Measurements from ENCODE around the gene OR10V1.

The OR10V1 gene

DNA sequence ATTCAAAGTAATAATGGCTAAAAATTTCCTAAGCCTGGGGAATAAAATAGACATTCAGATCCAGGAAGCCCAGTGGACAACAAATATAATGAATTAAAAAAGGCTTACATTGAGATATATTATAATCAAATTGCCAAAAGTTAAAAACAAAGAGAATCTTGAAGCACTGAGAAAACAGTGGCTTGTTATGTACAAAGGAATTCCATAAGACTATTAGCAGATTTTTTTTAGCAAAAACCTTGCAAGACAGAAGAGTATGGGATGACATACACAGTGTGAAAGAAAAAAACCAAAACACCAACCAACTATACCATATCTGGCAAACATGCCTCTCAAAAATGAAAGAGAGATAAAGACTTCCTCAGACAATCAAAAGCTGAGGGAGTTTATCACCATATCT is 20.7 kb downstream of the OR10V1 start:
- ATAC-seq = no peak
- no peak for TF ChIP-seq GLIS3 (CRISPR knock-in tag; IDR thresholded peaks at IDR 0.05)
- no peak for TF ChIP-seq ZFP3 (CRISPR knock-in tag; IDR thresholded peaks at IDR 0.05)
- no peak for TF ChIP-seq TCF4 (CRISPR knock-in tag; IDR thresholded peaks at IDR 0.05; ENCODE audit: borderline replicate concordance)
- TF ChIP-seq, protein P1, sequence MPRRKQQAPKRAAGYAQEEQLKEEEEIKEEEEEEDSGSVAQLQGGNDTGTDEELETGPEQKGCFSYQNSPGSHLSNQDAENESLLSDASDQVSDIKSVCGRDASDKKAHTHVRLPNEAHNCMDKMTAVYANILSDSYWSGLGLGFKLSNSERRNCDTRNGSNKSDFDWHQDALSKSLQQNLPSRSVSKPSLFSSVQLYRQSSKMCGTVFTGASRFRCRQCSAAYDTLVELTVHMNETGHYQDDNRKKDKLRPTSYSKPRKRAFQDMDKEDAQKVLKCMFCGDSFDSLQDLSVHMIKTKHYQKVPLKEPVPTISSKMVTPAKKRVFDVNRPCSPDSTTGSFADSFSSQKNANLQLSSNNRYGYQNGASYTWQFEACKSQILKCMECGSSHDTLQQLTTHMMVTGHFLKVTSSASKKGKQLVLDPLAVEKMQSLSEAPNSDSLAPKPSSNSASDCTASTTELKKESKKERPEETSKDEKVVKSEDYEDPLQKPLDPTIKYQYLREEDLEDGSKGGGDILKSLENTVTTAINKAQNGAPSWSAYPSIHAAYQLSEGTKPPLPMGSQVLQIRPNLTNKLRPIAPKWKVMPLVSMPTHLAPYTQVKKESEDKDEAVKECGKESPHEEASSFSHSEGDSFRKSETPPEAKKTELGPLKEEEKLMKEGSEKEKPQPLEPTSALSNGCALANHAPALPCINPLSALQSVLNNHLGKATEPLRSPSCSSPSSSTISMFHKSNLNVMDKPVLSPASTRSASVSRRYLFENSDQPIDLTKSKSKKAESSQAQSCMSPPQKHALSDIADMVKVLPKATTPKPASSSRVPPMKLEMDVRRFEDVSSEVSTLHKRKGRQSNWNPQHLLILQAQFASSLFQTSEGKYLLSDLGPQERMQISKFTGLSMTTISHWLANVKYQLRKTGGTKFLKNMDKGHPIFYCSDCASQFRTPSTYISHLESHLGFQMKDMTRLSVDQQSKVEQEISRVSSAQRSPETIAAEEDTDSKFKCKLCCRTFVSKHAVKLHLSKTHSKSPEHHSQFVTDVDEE (CRISPR knock-in tag; IDR thresholded peaks at IDR 0.05) = no peak
- no peak for TF ChIP-seq TOX (CRISPR knock-in tag; IDR thresholded peaks at IDR 0.05; ENCODE audit: borderline replicate concordance)
- TF ChIP-seq ZFP30 (CRISPR knock-in tag; IDR thresholded peaks at IDR 0.05) = no peak
- TF ChIP-seq, protein P2, sequence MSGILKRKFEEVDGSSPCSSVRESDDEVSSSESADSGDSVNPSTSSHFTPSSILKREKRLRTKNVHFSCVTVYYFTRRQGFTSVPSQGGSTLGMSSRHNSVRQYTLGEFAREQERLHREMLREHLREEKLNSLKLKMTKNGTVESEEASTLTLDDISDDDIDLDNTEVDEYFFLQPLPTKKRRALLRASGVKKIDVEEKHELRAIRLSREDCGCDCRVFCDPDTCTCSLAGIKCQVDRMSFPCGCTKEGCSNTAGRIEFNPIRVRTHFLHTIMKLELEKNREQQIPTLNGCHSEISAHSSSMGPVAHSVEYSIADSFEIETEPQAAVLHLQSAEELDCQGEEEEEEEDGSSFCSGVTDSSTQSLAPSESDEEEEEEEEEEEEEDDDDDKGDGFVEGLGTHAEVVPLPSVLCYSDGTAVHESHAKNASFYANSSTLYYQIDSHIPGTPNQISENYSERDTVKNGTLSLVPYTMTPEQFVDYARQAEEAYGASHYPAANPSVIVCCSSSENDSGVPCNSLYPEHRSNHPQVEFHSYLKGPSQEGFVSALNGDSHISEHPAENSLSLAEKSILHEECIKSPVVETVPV (CRISPR knock-in tag; IDR thresholded peaks at IDR 0.05) = no peak
- no peak for TF ChIP-seq RARB (CRISPR knock-in tag; IDR thresholded peaks at IDR 0.05)
- TF ChIP-seq ESRRG (CRISPR knock-in tag; IDR thresholded peaks at IDR 0.05) = no peak

DNA sequence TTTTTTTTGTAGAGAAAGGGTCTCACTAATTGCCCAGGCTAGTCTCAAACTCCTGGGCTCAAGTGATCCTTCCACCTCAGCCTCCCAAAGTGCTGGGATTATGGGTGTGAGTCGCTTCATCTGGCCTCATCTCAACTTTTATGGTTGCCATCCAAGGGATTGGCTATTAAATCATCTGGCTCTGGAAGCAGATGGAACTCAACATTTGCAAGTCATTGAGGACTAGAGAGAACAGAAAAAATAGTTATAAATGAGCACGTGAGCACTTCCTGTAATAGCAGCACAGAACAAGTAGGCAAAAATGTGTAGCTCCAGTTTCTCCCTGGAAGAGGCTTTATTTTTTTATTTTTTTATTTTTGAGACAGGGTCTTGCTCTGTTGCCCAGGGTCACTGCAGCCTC is 22.5 kb downstream of the OR10V1 start:
- TF ChIP-seq ZNF8 (CRISPR knock-in tag; IDR thresholded peaks at IDR 0.05) (no peak), RARB (CRISPR knock-in tag; IDR thresholded peaks at IDR 0.05) (no peak), ESRRG (CRISPR knock-in tag; IDR thresholded peaks at IDR 0.05) (no peak), SNAI2 (CRISPR knock-in tag; IDR thresholded peaks at IDR 0.05) (no peak), OSR1 (CRISPR knock-in tag; IDR thresholded peaks at IDR 0.05) (no peak), ZC3H10 (CRISPR knock-in tag; IDR thresholded peaks at IDR 0.05) (no peak), ZFP30 (CRISPR knock-in tag; IDR thresholded peaks at IDR 0.05) (no peak), TCF4 (CRISPR knock-in tag; IDR thresholded peaks at IDR 0.05; ENCODE audit: borderline replicate concordance) (no peak), ZFP3 (CRISPR knock-in tag; IDR thresholded peaks at IDR 0.05) (no peak), GLIS3 (CRISPR knock-in tag; IDR thresholded peaks at IDR 0.05) (no peak), ISL1 (CRISPR knock-in tag; IDR thresholded peaks at IDR 0.05) (no peak), CSDC2 (CRISPR knock-in tag; IDR thresholded peaks at IDR 0.05) (no peak), BACH2 (CRISPR knock-in tag; IDR thresholded peaks at IDR 0.05; ENCODE audit: borderline replicate concordance) (no peak)
- TF ChIP-seq, protein P2 (CRISPR knock-in tag; IDR thresholded peaks at IDR 0.05) = no peak
- TF ChIP-seq, protein P3, sequence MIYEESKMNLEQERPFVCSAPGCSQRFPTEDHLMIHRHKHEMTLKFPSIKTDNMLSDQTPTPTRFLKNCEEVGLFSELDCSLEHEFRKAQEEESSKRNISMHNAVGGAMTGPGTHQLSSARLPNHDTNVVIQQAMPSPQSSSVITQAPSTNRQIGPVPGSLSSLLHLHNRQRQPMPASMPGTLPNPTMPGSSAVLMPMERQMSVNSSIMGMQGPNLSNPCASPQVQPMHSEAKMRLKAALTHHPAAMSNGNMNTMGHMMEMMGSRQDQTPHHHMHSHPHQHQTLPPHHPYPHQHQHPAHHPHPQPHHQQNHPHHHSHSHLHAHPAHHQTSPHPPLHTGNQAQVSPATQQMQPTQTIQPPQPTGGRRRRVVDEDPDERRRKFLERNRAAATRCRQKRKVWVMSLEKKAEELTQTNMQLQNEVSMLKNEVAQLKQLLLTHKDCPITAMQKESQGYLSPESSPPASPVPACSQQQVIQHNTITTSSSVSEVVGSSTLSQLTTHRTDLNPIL (CRISPR knock-in tag; IDR thresholded peaks at IDR 0.05; ENCODE audit: low read depth) = no peak
- TF ChIP-seq, protein P4, sequence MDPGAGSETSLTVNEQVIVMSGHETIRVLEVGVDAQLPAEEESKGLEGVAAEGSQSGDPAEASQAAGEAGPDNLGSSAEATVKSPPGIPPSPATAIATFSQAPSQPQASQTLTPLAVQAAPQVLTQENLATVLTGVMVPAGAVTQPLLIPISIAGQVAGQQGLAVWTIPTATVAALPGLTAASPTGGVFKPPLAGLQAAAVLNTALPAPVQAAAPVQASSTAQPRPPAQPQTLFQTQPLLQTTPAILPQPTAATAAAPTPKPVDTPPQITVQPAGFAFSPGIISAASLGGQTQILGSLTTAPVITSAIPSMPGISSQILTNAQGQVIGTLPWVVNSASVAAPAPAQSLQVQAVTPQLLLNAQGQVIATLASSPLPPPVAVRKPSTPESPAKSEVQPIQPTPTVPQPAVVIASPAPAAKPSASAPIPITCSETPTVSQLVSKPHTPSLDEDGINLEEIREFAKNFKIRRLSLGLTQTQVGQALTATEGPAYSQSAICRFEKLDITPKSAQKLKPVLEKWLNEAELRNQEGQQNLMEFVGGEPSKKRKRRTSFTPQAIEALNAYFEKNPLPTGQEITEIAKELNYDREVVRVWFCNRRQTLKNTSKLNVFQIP (CRISPR knock-in tag; IDR thresholded peaks at IDR 0.05; ENCODE audit: borderline replicate concordance, low read depth) = no peak
- TF ChIP-seq, protein P1 (CRISPR knock-in tag; IDR thresholded peaks at IDR 0.05) = no peak
- TF ChIP-seq, protein P5, sequence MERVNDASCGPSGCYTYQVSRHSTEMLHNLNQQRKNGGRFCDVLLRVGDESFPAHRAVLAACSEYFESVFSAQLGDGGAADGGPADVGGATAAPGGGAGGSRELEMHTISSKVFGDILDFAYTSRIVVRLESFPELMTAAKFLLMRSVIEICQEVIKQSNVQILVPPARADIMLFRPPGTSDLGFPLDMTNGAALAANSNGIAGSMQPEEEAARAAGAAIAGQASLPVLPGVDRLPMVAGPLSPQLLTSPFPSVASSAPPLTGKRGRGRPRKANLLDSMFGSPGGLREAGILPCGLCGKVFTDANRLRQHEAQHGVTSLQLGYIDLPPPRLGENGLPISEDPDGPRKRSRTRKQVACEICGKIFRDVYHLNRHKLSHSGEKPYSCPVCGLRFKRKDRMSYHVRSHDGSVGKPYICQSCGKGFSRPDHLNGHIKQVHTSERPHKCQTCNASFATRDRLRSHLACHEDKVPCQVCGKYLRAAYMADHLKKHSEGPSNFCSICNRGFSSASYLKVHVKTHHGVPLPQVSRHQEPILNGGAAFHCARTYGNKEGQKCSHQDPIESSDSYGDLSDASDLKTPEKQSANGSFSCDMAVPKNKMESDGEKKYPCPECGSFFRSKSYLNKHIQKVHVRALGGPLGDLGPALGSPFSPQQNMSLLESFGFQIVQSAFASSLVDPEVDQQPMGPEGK (CRISPR knock-in tag; IDR thresholded peaks at IDR 0.05; ENCODE audit: borderline replicate concordance) = no peak
- no peak for ATAC-seq
